M059J (cell line): ENCODE measurements around the gene CCSAP. TPM values are rescaled to one million over a fixed set of nuclear protein-coding genes. Genes with fewer than 3 reads are reported as not detected.
A peak's percentile ranks its signal among the peaks of the same experiment; 100 is the strongest.

Experiments
- DNase-seq: peaks from one replicate; pipeline ENCODE4 v3.0.0-alpha.2; 2012; ENCODE audit warnings: low read depth
- total RNA-seq: library from RNA; depleted of rRNA; stranded (reverse); fragments of >200 nt; shearing (Covaris generic); gene quantifications from 2 replicates; pipeline ENCODE4 v1.2.3, GENCODE V29; 2014; rRNA removed

Gene CCSAP
- total RNA-seq, 1 experiment from 2014 or later, result 15.9 TPM

DNA sequence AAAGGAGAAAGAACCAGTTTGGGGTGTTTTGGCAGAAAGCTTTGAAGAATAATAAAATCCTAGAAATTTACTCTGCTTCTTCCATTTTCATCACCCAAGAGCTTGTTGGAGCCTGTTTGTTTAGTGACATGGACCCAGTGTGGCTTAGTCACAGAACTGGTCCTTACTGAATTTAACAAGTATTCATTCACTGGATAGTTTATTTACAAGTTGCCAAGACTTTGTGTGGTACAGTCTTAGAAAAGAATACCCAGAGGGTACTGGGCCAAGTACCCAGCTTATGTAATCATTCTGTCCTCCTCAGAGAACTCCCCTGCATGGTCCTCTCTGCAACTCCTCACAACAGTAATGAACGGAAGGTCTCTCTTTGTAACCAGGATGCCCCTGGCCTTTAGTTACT lies 55.6 kb downstream of the CCSAP start:
- peak; percentile 30 for DNase-seq

DNA sequence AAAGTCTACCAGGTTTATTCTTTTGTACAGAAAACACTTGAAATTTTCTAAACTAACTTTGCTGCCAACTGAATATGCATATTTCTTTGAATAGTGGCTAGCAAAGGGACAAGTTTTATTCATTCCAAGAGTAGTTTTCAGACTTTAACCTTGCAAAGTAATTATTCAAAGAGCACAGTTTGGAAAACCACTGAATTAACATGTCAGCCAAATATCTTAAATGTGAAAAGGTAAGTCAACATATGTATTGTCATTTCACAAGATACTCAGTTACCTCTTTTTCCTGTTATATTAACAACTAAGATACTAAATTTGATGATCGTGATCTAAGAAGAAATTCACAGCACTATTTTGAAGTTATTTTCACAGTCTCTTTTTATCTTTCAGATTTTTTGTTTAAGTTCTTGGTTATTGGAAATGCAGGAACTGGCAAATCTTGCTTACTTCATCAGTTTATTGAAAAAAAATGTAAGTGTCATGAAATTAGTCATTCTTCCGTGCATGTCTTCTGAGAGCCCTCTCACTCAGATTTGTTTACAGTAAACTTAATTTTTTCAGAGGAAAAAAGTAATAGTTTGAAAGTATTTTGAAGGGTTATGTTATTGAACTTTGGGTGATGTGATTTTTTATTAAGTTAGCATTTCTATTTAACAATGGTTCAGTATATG lies 56.6 kb downstream of the CCSAP start:
- no peak for DNase-seq

DNA sequence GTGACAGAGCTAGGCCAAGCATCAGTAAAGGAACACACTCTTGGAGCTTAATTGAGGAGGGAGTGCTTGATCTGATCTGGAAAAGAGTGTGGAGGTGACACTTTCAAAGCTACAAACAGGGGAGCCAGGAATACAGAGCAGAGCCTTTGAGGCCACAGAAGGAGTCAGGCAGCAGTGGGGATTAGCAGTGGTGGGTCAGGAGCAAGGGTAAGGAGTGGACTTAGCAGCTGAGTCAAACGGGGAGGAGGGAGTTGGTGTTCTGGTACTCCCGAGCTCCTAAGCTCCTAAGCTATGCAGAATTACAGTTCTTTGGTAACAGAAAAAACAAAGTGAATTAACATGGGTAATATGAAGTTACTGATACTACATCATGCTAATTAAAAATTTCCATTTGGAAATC lies 57.4 kb downstream of the CCSAP start:
- DNase-seq, result no peak

DNA sequence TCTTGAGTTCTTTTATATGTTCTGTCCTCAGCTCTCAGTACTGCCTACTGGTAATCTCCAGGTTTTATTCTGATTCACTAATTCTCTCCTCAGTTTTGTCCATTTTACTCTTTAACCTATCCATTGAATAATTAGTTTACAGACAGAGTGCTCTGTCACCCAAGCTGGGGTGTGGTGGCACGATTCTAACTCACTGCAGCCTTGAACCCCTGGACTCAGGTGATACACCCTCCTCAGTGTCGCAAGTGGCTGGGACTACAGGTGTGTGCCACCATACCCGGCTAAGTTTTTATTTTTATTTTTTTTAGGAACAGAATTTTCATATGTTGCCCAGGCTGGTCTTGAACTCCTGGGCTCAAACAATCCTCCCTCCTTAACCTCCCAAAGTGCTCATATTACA lies 58.0 kb downstream of the CCSAP start:
- no peak for DNase-seq

DNA sequence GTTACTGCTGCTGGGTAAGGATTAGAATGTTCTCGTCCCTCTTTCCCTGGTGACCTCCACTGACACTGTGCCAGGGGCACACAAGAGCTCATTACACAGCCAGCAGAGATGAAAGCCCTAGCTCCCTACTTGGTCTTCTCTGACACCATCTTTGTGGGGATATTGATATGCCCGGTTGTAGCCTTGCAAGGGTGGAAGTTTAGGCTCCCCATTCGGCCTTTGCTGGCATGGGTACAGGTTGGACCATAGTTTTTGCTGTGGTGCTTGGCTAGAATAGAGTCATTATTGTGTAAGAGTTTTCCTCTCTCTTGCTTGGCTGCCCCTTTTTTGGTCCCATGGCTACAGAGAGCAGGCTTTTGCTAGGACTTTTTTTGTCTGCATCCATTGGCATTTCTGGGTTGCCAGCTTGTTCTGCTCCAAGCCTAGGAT lies 59.6 kb downstream of the CCSAP start:
- no peak for DNase-seq

DNA sequence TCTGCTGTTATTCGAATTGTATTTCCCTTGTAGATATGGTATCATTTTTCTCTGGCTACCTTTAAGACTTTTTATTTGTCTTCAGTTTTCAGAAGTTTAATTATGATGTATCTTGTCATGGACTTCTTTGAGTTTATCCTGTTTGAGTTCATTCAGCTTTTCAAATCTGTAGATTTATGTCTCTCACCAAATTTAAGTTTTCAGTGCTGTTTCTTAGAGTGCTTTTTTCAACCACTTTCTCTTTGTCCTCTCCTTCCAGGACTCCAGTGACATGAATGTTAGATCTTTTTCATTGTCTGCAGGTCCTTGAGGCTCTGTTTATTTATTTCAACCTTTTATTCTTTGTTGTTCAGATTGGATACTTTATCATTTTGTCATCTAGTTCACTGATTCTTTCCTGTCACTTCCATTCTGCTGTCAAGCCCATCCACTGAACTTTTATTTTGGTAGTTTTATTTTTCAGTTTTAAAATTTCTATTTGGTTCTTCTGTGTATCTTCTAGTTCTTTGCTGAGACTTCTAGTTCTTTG lies 60.5 kb downstream of the CCSAP start:
- DNase-seq, result no peak

DNA sequence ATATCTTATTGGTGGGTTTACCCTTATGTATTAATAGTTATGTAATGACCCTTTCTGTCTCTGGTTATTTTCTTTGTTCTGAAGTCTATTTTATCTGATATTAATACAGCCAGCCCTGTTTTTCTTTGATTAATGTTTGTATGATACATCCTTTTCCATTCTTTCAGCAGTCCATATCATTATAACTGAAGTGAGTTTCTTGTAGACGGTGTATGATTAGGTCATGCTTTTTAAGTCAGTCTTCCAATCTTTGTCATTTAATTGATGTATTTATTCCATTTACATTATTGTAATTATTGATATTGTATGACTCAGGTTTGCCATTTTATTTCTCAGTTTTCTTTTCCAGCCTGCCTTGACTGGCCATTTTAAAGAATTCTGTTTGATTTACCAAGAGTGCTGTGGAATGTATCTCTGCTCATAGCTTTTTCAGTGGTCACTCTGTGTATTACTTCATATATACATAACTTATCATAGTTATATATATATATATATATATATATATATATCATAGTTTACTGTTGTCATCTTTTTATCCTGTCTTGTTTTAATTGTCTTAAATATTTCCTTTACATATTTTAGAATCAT lies 61.4 kb downstream of the CCSAP start:
- no peak for DNase-seq

DNA sequence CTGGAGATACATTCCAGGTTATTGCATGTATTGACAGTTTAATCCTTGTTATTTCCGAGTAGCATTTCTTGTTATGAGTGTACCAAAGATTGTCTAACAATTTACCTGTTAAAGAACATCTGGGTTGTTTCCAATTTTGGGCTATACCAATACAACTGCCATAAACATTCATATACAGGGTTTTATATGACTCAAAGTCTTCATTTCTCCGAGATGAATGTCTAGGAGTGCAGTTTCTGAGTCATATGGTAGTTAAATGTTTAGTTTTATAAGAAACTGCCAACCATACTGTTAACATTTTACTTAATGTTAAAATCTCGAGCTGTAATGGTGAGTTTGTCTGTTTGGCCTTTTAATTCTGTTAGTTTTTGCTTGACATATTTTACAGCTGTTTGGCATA lies 61.9 kb downstream of the CCSAP start:
- DNase-seq, result no peak

DNA sequence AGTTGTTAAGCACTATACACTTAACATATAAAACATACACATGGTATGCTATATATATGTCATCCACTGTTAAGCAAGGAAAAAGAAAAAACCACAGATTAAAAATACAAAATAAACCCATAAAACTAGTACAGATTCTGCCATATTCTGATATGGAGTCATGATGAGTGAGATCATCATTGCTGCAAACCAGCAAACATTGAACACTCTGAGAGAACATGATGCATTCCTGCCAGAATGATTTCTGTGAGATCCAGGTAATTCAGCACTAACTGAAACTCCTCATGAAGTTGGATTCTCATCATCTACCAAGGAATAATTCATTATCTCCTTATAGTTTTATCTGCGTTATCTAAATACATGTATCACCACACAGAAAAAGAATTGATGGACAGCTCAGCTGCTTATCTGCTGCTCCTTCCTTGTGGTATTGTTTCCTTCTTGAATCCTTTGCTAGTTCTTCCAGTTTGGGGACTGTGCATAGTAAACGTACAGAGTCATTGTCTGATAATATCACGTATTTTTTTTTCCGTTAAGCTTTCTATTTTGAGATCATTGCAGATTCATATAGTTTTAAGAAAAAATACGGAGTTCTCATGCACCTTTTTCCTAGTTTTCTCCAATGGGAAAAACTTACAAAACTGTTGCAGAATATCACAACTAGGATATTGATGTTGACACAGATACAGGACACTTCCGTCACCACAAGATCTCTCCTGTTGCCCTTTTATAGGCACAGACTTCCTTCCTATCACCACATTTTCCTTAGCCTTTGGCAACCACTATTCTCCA lies 62.6 kb downstream of the CCSAP start:
- DNase-seq, result no peak

DNA sequence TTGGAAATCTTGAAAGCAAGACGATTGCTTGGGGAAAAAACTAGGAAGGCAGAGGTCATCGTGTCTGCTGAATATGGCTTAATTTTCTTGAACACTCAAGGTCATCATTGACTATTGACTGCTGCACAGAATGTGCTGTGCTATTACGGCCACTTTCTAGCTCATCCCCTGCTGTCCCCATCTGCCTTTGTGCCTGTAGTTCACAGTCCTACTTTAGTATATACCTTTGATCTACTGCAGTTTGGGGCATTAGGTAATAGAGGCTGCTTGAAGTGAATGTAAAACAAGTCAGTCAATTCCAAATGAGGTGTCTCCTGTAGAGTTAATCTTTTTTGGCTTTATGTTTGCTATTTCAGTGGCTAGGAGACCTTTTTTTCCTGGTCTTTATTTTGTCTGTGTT lies 63.6 kb downstream of the CCSAP start:
- no peak for DNase-seq

DNA sequence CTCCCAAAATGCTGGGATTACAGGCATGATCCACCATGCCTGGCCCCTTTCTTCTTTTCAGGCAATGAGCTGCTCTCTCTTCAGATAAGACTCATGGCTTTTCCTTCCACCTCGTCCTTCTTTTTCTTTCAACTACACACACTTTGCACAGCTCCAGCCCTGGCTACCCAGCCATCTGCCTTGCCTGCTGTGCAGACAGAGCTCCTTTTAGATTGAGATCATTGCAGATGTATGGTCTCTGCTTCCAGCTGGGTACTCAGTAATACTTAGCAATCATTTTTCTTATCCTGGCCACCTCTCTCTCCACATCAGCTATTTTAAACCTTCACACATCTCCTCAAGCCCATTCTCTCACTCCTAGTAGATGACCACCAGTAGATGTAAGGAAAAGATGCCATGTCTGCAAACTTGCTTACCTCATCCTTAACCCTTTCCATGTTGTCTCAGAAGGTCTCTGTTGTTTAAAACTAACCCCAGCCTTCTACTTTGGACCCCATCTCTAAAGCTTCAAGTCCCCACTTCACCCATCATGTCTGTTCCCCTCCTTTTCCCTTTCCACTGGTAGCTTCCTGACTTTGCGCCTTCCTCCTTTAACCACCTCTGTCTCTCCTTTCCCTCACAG lies 64.6 kb downstream of the CCSAP start:
- DNase-seq, result no peak

DNA sequence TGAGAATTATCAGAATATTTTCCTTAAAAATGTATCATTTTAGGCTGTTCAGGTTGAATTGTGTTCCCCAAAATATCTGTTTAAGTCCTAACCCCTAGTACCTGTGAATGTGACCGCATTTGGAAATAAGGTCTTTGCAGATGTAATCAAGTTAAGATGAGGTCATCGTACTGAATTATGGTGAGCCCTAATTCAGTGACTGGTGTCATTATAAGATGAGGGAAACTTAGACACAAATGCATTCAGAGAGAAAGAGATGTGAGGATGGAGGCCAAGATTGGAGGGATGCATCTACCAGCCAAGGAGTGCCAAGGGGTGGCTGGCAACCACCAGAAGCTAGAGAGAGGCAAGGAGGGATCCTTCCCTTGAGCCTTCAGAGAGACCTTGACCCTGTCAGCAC lies 67.8 kb downstream of the CCSAP start:
- no peak for DNase-seq

DNA sequence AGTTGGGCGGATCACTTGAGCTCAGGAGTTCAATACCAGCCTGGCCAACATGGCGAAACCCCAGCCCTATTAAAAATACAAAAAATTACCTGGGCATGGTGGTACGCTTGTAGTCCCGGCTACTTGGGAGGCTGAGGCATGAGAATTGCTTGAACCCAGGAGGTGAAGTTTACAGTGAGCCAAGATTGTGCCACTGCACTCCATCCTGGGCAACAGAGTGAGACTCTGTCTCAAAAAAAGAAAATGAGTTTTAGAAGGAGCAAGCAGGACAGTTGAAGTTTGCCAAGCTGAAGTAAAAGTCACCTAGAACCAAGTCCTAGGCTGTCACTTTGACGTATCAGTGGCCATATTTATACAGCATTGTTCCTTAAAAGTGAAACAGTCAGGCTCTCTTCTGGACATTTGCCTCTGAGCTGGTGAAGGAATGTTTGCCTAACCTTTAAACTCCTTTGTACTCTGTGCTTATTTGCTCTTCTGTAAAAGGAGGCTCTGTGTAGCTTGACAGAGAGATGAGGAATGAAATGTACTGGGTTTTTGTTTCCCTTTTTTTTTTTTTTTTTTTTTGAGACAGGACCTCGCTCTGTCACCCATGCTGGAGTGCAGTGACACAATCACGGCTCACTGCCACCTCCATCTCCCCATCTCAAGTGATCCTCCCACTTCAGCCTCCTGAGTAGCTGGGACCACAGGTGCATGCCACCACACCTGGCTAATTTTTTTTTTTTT lies 69.2 kb downstream of the CCSAP start:
- no peak for DNase-seq

DNA sequence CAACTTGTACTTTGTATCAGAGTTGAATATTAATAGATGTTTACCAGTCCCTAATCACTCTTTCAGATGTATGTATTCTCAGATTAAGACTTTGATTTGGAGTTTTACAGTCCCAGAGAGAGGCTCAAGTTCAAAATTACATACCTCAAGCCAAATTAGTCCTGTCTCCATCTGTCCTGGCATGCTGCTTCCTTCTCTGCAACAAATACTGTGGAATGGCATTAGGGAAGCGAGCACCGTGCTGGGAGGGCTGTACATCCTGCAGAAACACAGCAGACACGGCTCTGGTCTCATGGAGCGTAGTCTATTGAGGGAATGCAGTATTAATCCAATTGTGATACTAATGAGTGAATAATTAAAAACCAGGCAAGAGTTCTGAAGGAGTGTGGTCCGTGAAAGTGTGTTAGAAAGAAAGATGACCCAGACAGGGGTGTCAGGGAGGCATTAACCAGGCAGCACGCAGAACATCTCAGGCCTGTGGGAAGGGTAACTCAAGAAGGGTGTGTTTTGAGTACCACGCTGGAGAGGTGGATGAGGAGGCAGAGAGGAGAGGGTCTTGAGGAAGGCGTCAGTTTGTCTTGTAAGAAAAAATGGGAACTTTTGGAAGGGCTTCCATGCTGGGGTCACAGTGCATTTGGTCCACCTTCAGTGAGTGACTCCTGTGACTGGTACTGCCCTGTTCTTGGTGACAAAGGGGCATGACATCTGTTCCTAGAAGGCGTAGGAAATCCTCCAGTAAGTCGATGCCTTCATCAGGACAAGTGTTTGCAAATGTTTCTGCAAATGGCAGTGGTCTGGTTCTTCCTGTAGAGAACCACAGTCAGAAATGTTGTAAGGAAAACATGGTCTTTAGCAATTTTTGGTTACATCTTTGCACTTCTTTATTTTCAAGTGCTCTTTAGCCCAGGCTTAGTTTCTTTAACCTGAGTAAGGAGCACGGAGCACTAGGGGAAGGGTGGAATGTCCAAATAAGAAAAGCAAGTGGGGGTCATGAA lies 70.4 kb downstream of the CCSAP start:
- no peak for DNase-seq

DNA sequence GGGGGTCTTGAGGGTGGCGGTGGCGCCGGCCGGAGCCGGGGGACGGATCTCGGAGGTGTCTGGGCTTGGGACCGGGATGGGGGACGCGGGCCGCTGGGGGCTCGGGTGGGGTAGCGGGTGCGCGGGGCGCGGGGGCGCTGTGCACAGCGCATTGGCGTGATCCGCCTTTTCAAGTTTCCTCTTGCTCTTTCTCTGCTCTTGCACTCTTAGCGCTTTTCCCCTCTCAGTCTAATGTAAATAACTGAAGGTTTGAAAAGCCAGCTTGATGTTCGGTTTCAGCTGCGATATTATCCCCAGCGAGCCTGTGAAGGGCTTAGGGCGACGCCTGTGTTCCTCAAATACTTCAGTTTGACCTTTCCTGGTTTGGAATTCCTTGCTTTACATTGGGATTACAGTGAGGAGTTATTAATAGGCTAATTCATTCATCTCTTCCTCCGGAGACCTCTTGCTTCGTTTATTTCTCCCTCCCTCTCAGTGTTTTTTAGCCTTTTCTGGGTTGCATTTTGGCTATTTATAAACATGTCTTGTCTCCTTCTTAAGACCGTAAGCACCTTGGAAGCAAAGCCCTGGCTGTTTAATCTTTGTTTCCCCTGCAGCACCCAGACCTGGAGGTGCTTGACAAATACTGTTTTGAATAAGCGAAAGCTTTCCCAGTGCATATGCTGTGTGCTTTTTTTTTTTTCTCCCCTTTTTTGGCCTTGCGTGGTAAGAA lies 71.2 kb downstream of the CCSAP start:
- peak; percentile 36 for DNase-seq

Other genes with a start within 250 kb of the CCSAP start
- 8.0 and 18.5 TPM in 2 replicates for gene RAB4A, start 71.9 kb downstream of the CCSAP start, total RNA-seq
- gene ACTA1, start 91.0 kb upstream of the CCSAP start, total RNA-seq, result not detected in 2 replicates
- 61.4 and 63.3 TPM in 2 replicates for gene NUP133, start 165.3 kb upstream of the CCSAP start, total RNA-seq
- gene ABCB10, start 215.7 kb upstream of the CCSAP start, total RNA-seq, result 10.9 and 17.8 TPM in 2 replicates